Trophoblast cell (in vitro differentiated cells and primary cell): Measurements from ENCODE around the gene RPL37A.
A peak's percentile ranks its signal among the peaks of the same experiment; 100 is the strongest.

ENCODE experiments used
- DNase-seq, 2 donors: peaks; one replicate each; pipeline ENCODE4 v3.0.0-alpha.2; 2016
- H2AFZ ChIP-seq: 2 replicates; pipeline ENCODE4 v1.6.1; 2013; ENCODE audit warnings: low read length, moderate library complexity, mild to moderate bottlenecking; ENCODE audit not compliant: insufficient read depth, poor library complexity
- H2AK5ac ChIP-seq: 2 replicates; pipeline ENCODE4 v1.6.1; 2013; ENCODE audit warnings: mild to moderate bottlenecking, low read length
- H2BK120ac ChIP-seq: 2 replicates; pipeline ENCODE4 v1.6.1; 2013; ENCODE audit warnings: low read length, mild to moderate bottlenecking, moderate library complexity; ENCODE audit not compliant: insufficient read depth, poor library complexity
- H2BK12ac ChIP-seq: 2 replicates; pipeline ENCODE4 v1.6.1; 2013; ENCODE audit warnings: mild to moderate bottlenecking, low read length, moderate library complexity
- H2BK5ac ChIP-seq: 2 replicates; pipeline ENCODE4 v1.6.1; 2013; ENCODE audit warnings: low read length, low read depth, moderate library complexity, mild to moderate bottlenecking; ENCODE audit not compliant: poor library complexity
- H3K14ac ChIP-seq: 2 replicates; pipeline ENCODE4 v1.6.1; 2013; ENCODE audit warnings: mild to moderate bottlenecking, low read length
- H3K18ac ChIP-seq: 2 replicates; pipeline ENCODE4 v1.6.1; 2013; ENCODE audit warnings: mild to moderate bottlenecking, low read length
- H3K23ac ChIP-seq: 2 replicates; pipeline ENCODE4 v1.6.1; 2013; ENCODE audit warnings: low read length
- H3K27ac ChIP-seq: 2 replicates; pipeline ENCODE4 v1.5.1; 2013; ENCODE audit warnings: low read depth, mild to moderate bottlenecking, inconsistent platforms, low read length, moderate library complexity
- H3K27me3 ChIP-seq: 2 replicates; pipeline ENCODE4 v1.6.1; 2013; ENCODE audit warnings: inconsistent platforms, mild to moderate bottlenecking, low read length, moderate library complexity; ENCODE audit not compliant: insufficient read depth
- H3K36me3 ChIP-seq, 2 experiments: 1 replicate in 1 of 2; 2 replicates in 1 of 2; pipeline ENCODE4 v1.6.1; 2013; ENCODE audit warnings: low read length in 2 of 2, mild to moderate bottlenecking in 2 of 2, moderate library complexity in 1 of 2; ENCODE audit not compliant: insufficient read depth in 2 of 2, control insufficient read depth in 1 of 2
- H3K4ac ChIP-seq: 2 replicates; pipeline ENCODE4 v1.6.1; 2013; ENCODE audit warnings: low read depth, mild to moderate bottlenecking, low read length, moderate library complexity
- H3K4me1 ChIP-seq, 2 experiments: 1 replicate in 1 of 2; 2 replicates in 1 of 2; pipeline ENCODE4 v1.6.1; 2013; ENCODE audit warnings: low read length in 2 of 2, mild to moderate bottlenecking in 2 of 2, moderate library complexity in 1 of 2; ENCODE audit not compliant: insufficient read depth in 2 of 2, control insufficient read depth in 1 of 2
- H3K4me2 ChIP-seq: 2 replicates; pipeline ENCODE4 v1.6.1; 2013; ENCODE audit warnings: inconsistent platforms, mild to moderate bottlenecking, low read length, moderate library complexity
- H3K4me3 ChIP-seq: 2 replicates; pipeline ENCODE4 v1.5.1; 2013; ENCODE audit warnings: mild to moderate bottlenecking, low read depth, low read length, inconsistent platforms
- H3K79me1 ChIP-seq: one replicate; pipeline ENCODE4 v1.6.1; 2013; ENCODE audit warnings: low read length
- H3K79me2 ChIP-seq: 2 replicates; pipeline ENCODE4 v1.6.1; 2013; ENCODE audit warnings: low read length, mild to moderate bottlenecking; ENCODE audit not compliant: control insufficient read depth, insufficient read depth, poor library complexity
- H3K9ac ChIP-seq: 2 replicates; pipeline ENCODE4 v1.6.1; 2013; ENCODE audit warnings: mild to moderate bottlenecking, low read length
- H3K9me3 ChIP-seq: 2 replicates; pipeline ENCODE4 v1.6.1; 2013; ENCODE audit warnings: low read depth, mild to moderate bottlenecking, control low read depth, inconsistent platforms, low read length; ENCODE audit not compliant: insufficient read depth
- H4K12ac ChIP-seq: 2 replicates; pipeline ENCODE4 v1.6.1; 2013; ENCODE audit warnings: low read depth, mild to moderate bottlenecking, low read length, moderate library complexity
- H4K8ac ChIP-seq: 2 replicates; pipeline ENCODE4 v1.6.1; 2013; ENCODE audit warnings: low read depth, mild to moderate bottlenecking, low read length, moderate library complexity
- H4K91ac ChIP-seq: one replicate; pipeline ENCODE4 v1.6.1; 2013; ENCODE audit warnings: low read depth, mild to moderate bottlenecking, low read length, moderate library complexity
- WGBS: extraction: QIAGEN DNeasy Blood & Tissue Kit; methylation state at CpG from one replicate; pipeline ENCODE4 v1.1.7; 2013; ENCODE audit warnings: missing lambda C conversion rate; ENCODE audit not compliant: insufficient read length, insufficient coverage; ENCODE audit errors: extremely low coverage; 5-methylcytosine and 5-hydroxymethylcytosine counted together

The RPL37A gene

GRCh38 chr2:216553093-216553478, 54.4 kb downstream of the RPL37A start:
- Histone ChIP-seq H3K23ac (no peak overlapping the region), H3K4me3 (no peak overlapping the region), H2AK5ac (no peak overlapping the region), H3K18ac (no peak overlapping the region), H3K79me1 (peaks cover 2% of the 10 kb centered on the region), H3K14ac (no peak overlapping the region), H3K27me3 (no peaks in the 10 kb centered on the region), H2BK5ac (no peak overlapping the region), H4K91ac (no peak overlapping the region), H3K27ac (no peak overlapping the region), H3K9ac (no peak overlapping the region), H2BK120ac (no peak overlapping the region), H3K4me1 (peaks cover 5 to 6% of the 10 kb centered on the region in 2 experiments), H3K4ac (no peak overlapping the region), H3K79me2 (no peaks in the 10 kb centered on the region), H4K8ac (no peak overlapping the region), H3K9me3 (no peaks in the 10 kb centered on the region), H3K36me3 (no peaks in the 10 kb centered on the region), H3K4me2 (no peak overlapping the region), H2BK12ac (no peak overlapping the region), H4K12ac (no peak overlapping the region), H2AFZ (peak overlapping the region; percentile 32)
- DNase-seq, result no peak
- WGBS, result no CpG with 5 or more reads among the region's 1 CpG
